ENCODE measurements around the gene SMAD9. TPM values are rescaled to one million over a fixed set of nuclear protein-coding genes. Genes with fewer than 3 reads are reported as not detected.

SMAD9 gene
- total and polyA plus RNA-seq, 9 of the 15 experiments (the other 6 are each of a cell fraction or from before 2014, with no cell fraction given), result 0.02 to 0.08 (median 0.03) TPM; not detected in 4

DNA sequence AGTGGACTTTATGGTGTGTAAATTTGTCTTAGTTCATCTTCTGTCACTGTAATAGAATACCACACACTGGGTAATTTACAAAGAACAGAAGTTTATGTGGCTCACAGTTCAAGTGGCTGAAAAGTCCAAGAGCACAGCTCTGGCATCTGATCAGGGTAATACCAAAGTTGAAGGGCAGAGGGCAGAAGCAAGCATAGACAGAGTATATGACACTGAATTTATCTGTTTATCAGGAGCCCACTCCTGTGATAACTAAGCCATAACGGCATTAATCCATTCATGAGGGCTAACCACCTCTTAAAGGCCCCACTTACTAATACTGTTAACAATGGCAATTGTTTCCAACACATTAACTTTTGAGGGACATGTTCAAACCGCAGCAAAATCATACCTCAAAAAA lies 105.0 kb downstream of the SMAD9 start:
- Histone ChIP-seq H3K36me3 (ENCODE audit: control insufficient read depth, insufficient read depth, low read length) (no peaks in the 10 kb centered on the region), H3K9me3 (replicated peaks; ENCODE audit: control insufficient read depth, insufficient read depth, low read depth, low read length) (no peaks in the 10 kb centered on the region), H3K4me2 (ENCODE audit: insufficient read depth, low read length) (no peak overlapping the region), H3K9ac (ENCODE audit: insufficient read depth in 1 of 2, low read depth in 2 of 2, low read length in 2 of 2) (no peak overlapping the region), H3K4me3 (no peak overlapping the region), H3K9me1 (ENCODE audit: control insufficient read depth, insufficient read depth, low read length) (no peaks in the 10 kb centered on the region), H3K27ac (ENCODE audit: extremely low read depth, low read depth, low read length) (no peak overlapping the region), H3K4me1 (replicated peaks in 1 of 2; ENCODE audit: control insufficient read depth in 2 of 2, insufficient read depth in 2 of 2, low read length in 2 of 2) (peaks cover 10 to 17% of the 10 kb centered on the region in 2 experiments), H2AFZ (ENCODE audit: low read depth, low read length) (no peak overlapping the region), H3K79me2 (ENCODE audit: control insufficient read depth, insufficient read depth, low read length) (peaks cover 9% of the 10 kb centered on the region), H4K20me1 (replicated peaks; ENCODE audit: control insufficient read depth, insufficient read depth, low read length) (no peaks in the 10 kb centered on the region), H3K27me3 (ENCODE audit: control insufficient read depth in 2 of 2, insufficient read depth in 2 of 2, low read length in 2 of 2) (no peaks in the 10 kb centered on the region)
- POLR2A ChIA-PET, result no interaction called here
- FAIRE-seq (no peak), DNase-seq (ENCODE audit: extremely low read depth in 1 of 4, low spot score in 3 of 4) (peak in 3 of 4 experiments; percentile 11 to 30 (median 14)), ATAC-seq (peak; percentile 44)
- intact Hi-C loops (cut with micrococcal nuclease) (loop anchor here (10.0 kb wide), 1 partner anchor 470 kb away; the partner anchor contains the start of gene SPART), in situ Hi-C loops (cut with MboI) (no loop called here)
- TF ChIP-seq, protein P1, sequence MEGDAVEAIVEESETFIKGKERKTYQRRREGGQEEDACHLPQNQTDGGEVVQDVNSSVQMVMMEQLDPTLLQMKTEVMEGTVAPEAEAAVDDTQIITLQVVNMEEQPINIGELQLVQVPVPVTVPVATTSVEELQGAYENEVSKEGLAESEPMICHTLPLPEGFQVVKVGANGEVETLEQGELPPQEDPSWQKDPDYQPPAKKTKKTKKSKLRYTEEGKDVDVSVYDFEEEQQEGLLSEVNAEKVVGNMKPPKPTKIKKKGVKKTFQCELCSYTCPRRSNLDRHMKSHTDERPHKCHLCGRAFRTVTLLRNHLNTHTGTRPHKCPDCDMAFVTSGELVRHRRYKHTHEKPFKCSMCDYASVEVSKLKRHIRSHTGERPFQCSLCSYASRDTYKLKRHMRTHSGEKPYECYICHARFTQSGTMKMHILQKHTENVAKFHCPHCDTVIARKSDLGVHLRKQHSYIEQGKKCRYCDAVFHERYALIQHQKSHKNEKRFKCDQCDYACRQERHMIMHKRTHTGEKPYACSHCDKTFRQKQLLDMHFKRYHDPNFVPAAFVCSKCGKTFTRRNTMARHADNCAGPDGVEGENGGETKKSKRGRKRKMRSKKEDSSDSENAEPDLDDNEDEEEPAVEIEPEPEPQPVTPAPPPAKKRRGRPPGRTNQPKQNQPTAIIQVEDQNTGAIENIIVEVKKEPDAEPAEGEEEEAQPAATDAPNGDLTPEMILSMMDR (IDR thresholded peaks at IDR 0.05 in 2 of 3, conservative IDR thresholded peaks at IDR 0.05 in 1 of 3; ENCODE audit: insufficient read depth in 2 of 3, low read depth in 1 of 3, low read length in 3 of 3), result peak in 2 of 3 experiments; percentile 10 to 30; a peak in 1 of 6 replicates
- no peak for TF ChIP-seq RUNX1 (IDR thresholded peaks at IDR 0.05; ENCODE audit: low read depth)
- BruUV-seq (replicated peaks), result no TSS peak
- WGBS (ENCODE audit: insufficient coverage, low coverage, missing lambda C conversion rate), result 20% methylated on average over 2 of the region's 2 CpGs
- CTCF ChIA-PET (ENCODE audit: low intra/inter-chr PET ratio), result interaction anchor here (0.5 kb wide), 1 partner anchor 561 kb away, joined by 4 read pairs; no protein-coding TSS in a partner anchor

DNA sequence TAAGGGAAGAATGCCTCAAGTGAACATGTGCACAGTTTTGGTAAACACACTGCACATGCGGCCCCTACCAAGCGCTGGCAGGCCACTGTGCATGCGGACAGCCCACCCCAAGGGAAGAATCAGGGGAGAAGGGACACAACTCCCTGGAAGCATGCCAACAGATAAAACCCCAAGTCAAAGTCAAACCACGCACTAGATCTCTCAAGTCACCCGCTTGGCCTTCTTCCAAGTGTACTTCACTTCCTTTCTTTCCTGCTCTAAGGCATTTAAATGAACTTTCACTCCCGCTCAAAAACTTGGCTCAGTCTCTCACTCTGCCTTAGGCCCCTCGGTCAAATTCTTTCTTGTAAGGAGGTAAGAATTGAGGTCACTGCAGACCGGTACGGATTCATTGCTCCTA lies 105.6 kb downstream of the SMAD9 start:
- intact Hi-C loops (cut with micrococcal nuclease), result loop anchor here (10.0 kb wide), 1 partner anchor 470 kb away; the partner anchor contains the start of gene SPART
- Histone ChIP-seq H3K4me3 (no peak overlapping the region), H3K4me2 (ENCODE audit: insufficient read depth, low read length) (no peak overlapping the region), H3K9me3 (replicated peaks; ENCODE audit: control insufficient read depth, insufficient read depth, low read depth, low read length) (no peaks in the 10 kb centered on the region), H3K27me3 (ENCODE audit: control insufficient read depth in 2 of 2, insufficient read depth in 2 of 2, low read length in 2 of 2) (no peaks in the 10 kb centered on the region), H3K9me1 (ENCODE audit: control insufficient read depth, insufficient read depth, low read length) (no peaks in the 10 kb centered on the region), H2AFZ (ENCODE audit: low read depth, low read length) (no peak overlapping the region), H3K27ac (ENCODE audit: extremely low read depth, low read depth, low read length) (no peak overlapping the region), H4K20me1 (replicated peaks; ENCODE audit: control insufficient read depth, insufficient read depth, low read length) (no peaks in the 10 kb centered on the region), H3K36me3 (ENCODE audit: control insufficient read depth, insufficient read depth, low read length) (no peaks in the 10 kb centered on the region), H3K9ac (ENCODE audit: insufficient read depth in 1 of 2, low read depth in 2 of 2, low read length in 2 of 2) (no peak overlapping the region), H3K79me2 (ENCODE audit: control insufficient read depth, insufficient read depth, low read length) (peaks cover 3% of the 10 kb centered on the region; the same call in 1 of the 3 replicates), H3K4me1 (replicated peaks in 1 of 2; ENCODE audit: control insufficient read depth in 2 of 2, insufficient read depth in 2 of 2, low read length in 2 of 2) (peaks cover 7 to 17% of the 10 kb centered on the region in 2 experiments)
- ChIA-PET CTCF (ENCODE audit: low intra/inter-chr PET ratio) (no interaction called here), POLR2A (no interaction called here)
- BruUV-seq (replicated peaks), result no TSS peak
- FAIRE-seq, result peak; percentile 81
- 0% methylated on average over 8 of the region's 9 CpGs for WGBS (ENCODE audit: insufficient coverage, low coverage, missing lambda C conversion rate)
- ATAC-seq, result peak; percentile 35
- in situ Hi-C loops (cut with MboI), result no loop called here
- peak in 2 of 4 experiments; percentile 17 to 86 for DNase-seq (ENCODE audit: extremely low read depth in 1 of 4, low spot score in 3 of 4)
- TF ChIP-seq TEAD1 (CRISPR knock-in tag; IDR thresholded peaks at IDR 0.05) (no peak), ZNF197 (CRISPR knock-in tag; IDR thresholded peaks at IDR 0.05; ENCODE audit: low read depth) (no peak), NFXL1 (CRISPR knock-in tag; IDR thresholded peaks at IDR 0.05) (no peak), TGIF2 (CRISPR knock-in tag; IDR thresholded peaks at IDR 0.05) (no peak), SUPT5H (IDR thresholded peaks at IDR 0.05) (no peak), ELF2 (CRISPR knock-in tag; IDR thresholded peaks at IDR 0.05) (no peak), SPI1 (IDR thresholded peaks at IDR 0.05; ENCODE audit: borderline replicate concordance, low read depth, low read length) (peak; percentile 60; the same call in 1 of the 2 replicates)
- TF ChIP-seq, protein P2, sequence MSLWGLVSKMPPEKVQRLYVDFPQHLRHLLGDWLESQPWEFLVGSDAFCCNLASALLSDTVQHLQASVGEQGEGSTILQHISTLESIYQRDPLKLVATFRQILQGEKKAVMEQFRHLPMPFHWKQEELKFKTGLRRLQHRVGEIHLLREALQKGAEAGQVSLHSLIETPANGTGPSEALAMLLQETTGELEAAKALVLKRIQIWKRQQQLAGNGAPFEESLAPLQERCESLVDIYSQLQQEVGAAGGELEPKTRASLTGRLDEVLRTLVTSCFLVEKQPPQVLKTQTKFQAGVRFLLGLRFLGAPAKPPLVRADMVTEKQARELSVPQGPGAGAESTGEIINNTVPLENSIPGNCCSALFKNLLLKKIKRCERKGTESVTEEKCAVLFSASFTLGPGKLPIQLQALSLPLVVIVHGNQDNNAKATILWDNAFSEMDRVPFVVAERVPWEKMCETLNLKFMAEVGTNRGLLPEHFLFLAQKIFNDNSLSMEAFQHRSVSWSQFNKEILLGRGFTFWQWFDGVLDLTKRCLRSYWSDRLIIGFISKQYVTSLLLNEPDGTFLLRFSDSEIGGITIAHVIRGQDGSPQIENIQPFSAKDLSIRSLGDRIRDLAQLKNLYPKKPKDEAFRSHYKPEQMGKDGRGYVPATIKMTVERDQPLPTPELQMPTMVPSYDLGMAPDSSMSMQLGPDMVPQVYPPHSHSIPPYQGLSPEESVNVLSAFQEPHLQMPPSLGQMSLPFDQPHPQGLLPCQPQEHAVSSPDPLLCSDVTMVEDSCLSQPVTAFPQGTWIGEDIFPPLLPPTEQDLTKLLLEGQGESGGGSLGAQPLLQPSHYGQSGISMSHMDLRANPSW (CRISPR knock-in tag; IDR thresholded peaks at IDR 0.05), result no peak

Data from K562 (cell line).